ENCODE data around the gene KCNQ1.

KCNQ1 gene

DNA sequence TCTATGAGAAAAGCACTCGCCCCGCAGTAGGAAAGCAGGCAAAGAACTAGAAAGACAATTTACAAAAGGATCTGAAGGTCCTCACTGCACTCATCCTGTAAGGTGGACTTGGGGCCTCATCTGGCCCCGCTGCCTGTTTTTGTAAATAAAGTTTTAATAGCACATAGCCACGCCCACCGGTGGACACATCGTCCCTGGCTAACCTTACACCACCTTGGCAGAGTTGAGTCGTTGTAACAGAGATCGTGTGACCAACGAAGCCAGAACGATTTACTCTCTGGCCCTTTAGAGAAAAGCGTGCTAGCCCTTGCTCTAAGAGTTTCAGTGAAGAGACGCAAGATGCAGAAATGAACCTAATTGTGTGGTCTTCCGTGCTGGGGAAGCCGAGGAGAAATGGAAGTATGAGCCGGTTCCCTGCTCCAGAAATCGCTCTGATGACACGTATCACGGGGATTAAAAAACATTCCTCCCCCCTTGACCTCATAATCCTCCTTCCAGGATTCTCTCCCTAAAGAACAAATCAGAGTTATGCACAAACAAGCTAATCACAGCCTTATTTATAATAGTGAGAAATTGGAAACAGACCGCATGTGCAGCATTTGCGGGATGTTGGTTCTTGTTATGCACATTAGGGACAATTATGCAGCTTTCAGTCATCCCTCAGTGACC, 360.7 kb downstream of the KCNQ1 start:
- DNase-seq: no peak

DNA sequence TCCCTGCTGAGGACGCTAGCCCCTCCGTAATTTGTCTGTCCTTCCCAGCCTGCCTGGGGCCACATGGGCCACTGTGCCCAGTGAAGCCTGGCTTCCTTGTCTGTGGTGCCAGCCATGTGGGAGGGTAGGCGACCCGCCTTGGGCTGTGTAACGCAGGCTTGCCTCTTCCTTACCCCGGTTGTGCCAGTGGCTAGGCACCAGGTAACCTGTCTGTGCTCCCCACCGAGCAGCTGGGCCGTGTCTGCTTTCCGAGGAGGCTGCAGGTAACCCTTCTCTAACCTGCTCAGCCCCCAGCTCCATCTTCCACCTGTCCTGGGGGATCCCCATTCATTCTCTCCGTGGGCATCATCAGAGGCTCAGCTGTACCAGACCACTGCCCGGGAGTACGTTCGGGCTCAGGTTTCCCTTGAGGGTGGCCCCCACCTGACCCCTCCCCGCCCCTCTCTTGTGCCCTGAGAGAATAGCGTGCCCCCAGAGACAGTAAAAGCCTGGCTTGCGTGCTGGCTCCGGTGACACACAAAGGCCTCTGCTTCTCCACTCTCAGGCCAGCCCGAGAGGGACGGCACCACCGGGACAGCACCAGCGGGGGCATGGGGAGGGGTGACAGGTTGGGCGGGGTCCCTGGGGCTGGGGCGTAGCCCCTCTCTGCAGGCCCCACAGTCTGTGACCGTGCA, 361.7 kb downstream of the KCNQ1 start:
- DNase-seq: no peak

DNA sequence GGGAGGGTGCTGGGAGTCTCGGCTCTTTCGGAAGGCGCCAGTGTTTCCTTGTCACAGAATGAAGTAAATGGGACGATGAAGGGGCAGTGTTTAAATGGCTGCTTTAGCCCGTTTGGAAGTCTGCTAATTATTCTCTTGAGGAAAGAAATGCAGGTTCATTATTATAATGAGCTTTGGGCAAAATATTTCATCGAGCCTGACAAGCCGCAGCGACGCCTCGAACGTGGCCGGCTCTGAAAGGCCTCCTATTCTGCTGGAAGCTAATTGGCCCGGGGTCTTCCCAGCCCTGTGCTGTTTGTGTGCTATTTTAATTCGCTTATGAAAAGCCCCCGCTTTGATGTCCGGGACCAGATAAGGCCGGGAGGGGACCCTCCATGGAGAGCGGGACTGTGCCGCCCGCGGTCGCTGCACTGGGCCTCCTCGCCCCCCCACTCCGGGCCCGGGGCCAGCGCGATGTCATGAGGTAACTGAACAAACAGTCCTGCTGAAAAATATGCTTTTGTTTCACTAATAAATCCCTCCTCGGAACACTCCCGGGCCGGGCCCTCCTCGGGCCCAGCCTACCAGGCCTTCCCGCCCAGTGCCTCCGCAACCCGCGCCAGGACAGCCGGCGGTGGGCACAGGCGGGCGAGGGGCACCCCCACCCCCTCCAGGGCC, 362.3 kb downstream of the KCNQ1 start:
- DNase-seq: no peak

DNA sequence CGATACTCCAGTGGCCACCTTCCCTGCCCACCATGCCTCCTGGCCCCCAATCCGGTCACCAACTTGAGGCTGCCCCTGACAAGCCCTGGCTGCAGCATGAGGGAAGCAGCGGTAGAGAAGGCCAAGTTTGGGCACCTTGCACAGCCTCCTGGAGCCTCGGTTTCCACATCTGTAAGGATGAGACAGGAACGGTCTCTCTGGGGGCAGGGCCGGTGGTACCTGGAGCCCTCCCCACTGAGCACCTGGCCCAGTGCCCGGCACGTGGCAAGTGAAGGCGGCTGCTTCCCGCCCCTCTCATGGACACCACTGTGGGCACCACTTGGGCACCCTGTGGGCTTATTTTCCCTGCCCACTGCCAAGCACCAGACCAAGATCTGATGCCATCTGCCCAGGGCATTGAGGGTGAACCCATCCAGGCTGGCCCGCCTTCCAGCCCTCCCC, 363.0 kb downstream of the KCNQ1 start:
- no peak for DNase-seq

DNA sequence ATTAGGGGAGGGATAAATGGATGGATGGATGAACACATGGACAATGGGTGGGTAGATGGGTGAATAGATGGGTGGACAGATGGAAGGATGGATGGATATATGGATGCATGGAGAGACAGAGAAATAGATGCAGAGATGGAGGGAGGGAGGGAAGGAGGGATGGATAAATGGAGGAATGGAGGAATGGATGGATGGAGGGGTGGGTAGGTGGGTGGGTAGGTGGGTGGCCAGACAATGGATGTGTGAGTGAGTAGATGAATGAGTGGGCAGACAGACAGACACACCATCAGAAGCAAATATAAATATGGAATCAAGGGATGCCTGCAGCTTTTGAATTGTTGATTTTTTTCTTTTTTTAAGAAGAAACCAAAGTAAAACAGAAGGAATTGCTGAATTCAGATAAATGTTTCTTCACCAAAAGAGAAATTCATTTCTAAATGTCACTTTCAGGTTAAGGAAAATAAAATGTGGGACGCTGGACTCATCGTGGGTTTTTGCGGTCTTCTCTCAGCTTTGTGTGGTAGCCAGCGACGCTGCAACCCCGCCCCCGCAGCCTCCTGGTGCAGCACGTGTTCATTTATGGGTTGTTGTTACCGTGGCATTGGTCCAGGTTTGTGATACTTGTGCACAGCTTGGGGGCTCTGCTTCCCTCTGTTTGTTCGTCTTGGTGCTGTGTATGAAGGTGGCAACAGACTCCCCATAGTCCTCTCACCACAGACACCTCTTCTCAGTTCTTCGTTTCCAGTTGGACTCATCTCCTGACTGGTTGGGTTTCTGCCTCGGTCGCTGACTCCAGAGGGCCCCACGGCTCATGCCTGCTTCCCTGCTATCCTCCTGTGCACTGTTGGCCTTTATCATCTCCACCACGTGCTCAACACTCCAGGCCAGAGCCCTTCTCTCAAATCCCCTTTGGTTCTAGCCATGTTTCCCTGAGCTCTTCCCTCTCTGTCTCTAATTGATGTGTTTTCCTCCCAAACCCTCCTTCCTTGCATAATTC, 364.3 kb downstream of the KCNQ1 start:
- DNase-seq: no peak

DNA sequence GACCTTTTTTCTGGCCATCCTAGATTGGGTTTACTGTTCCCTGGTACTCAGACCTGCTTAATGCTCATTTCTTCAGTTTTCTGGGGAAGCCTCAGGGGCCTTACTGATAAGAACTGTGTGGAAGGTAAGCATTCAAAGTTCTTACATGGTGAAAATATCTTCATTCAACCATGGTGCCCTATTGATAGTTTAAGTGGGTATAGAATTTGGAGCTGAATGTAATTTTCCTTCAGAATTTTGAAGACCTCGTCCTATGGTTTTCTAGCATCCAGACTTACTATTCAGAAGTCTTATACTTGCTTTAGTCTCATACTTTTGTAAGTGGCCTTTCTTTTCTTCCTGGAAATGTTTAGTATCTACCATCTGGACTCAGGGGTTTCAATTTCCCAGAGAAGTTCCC, 365.0 kb downstream of the KCNQ1 start:
- DNase-seq: no peak

DNA sequence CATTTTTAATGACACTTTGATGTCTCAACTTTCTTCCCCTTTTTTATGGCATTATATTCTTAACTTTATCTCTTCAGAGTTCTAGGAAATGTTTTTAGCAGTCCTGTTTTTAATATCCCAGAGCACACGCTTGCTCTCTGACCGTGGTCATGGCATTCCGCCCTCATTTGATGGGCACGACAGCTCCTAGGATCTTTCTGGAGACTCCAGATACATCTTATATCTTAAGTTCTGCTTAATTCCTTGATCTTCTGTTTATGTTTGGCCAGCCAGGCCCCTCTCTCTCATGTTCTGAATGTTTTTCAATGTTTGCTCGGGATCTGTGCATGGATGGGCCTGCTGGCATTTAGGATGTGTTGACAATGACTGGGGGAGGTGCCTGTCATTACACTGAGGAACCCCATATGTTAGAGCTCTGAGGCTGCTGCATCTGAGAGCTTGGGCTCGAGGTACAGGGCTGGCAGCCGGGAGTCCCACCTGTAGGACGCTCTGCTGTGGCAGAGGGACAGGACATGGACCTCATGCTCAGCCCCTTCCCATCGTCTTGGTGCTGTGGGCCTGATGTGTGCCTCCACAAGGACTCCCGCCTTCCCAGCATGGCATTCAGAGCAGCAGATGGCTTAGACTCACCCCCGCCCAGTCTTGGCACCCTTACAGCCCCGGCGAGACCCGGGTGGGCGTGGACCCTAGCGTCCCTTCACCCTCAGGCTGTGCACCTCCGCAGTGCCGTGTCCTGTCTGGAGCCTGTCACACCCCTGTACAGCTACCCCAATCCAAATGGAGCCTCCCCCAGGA, 365.8 kb downstream of the KCNQ1 start:
- DNase-seq: no peak

DNA sequence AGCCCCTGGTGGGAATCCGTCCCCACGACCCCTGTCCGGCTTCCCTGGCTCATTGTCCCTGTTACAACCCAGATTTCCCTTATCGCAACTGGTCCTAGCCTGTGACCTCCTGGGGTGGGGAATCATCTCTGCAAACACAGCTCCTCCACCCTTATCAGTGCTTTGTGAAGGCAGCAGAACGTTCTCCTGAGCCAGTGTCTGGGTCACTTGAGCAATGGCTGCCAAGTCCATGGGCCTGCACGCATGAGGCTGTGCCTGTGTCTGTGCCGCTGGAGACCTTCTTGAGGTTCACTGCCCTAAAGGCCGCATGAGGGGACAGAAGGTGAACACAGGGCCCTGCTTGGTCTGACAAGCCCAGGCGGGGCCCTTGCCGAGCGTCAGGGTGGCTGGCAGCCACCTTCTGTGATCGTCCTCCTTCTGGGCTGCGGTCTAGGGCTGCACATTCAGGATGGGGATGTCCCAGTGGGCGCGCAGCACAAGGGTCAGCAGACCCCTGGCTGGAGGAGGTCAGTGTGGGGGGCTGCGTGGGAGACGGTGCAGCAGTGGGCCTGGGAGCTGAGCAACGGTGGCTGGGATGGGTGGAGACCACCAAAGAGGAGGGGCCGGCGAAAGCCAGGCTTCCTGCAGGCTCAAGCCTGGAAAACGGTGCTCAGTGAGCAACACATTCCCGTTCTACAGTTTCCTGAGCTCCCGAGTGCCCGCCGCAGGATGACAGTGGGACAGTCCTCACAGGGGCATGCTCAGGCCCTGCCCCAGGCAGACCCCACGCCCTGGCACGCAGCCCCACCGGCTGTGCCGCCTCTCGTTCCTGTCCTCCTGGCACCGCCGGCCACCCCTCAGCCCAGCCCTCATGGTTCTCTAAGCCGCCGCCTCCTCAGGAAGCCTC, 366.6 kb downstream of the KCNQ1 start:
- no peak for DNase-seq

DNA sequence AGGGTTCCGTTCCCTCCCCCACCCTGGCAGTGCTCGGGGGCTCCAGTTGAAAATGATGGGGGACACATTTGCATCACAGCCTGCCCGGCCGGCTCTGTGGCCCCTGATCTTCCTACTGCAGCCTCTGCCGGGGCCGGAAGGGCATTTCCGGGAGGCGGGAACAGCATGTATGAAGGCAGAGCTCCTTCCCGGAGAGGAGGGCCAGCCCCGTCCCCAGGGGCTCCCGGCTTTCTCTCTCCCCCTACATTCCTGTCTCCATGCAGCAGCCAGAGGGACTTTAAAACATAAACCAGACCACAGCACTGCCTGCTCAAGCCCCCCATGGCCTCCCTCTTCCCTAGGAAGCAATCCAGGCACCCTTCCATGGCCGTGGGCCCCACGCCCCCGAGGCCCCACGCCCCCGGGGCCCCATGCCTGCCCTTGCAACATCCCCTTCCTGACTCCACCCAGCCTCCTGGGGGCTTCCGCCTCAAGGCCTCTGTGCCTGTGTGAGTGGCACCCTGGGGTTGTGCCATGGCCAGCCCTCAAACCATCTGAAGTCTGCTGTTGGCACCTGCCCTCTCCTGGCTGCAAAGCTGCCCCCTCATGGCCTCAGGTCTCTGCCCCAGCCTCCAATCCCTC, 367.7 kb downstream of the KCNQ1 start:
- DNase-seq: no peak

DNA sequence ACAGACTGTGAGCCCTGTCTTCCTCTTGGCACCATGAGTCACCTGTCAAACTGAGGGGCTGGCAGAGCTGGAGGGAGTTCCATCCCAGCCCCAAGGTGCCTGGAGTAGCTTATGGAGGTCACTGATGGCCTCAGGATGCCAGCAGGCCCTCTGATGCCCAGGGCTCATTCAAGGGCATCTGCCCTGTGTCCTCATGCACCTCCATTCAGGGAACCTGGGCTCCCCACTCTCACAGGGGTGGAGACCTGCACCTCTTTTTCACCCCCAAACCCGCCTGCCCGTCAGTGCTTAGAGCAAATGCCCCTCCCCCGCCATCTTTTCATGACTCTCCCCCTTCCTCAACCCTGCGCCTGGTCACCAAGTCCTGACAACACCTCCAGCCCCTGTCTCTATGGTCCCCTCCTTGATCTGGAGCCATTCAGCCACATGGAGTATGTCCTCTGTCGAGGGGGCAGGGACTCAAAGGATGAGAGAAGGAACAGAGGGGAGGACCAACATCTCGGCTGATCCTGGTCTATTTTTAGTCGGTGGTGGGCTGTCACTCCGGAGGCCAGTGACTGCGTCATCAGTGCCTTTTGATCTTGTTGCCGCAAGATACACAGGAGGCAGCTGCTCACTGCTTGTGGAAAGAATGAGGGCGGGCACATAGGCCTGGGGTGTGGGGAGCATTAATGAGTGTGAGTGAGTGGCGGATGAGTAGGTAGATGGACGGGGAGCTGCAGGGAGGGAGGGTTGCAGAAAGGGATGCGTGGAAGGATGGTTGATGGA, 368.5 kb downstream of the KCNQ1 start:
- DNase-seq: no peak

DNA sequence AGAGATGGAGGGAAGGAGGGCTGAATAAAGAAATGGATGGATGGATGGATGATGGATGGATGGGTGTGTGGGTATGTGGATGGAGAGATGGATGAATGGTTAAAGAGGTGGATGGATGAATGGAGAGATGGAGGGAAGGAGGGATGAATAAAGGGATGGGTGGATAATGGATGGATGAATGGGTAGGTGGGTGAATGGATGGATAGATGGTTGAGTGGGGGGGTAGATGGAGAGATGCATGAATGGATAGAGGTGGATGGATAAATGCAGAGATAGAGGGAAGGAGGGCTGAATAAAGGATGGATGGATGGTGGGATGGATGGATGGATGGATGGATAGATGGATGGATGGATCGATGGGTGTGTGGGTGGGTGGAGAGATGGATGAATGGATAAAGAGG, 369.2 kb downstream of the KCNQ1 start:
- DNase-seq: no peak

DNA sequence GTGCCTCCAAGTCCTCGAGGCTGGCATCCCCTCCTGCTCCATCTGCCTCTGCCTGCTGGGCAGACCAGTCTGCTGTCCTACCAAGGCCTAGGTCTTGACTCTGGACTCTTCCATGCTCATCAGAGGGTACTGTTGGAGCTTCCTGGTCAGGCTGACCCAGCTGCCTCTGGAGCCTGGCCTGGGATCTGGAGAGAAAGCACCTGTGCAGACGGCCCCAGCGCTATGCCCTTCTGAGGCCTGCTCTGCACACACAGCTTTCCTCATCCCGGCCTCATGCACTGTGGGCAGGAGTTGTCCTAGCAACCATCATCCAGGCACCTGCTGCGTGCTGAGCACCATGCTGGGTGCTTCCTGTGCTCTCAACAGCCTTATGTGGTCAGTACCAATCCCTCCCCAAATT, 369.9 kb downstream of the KCNQ1 start:
- no peak for DNase-seq

DNA sequence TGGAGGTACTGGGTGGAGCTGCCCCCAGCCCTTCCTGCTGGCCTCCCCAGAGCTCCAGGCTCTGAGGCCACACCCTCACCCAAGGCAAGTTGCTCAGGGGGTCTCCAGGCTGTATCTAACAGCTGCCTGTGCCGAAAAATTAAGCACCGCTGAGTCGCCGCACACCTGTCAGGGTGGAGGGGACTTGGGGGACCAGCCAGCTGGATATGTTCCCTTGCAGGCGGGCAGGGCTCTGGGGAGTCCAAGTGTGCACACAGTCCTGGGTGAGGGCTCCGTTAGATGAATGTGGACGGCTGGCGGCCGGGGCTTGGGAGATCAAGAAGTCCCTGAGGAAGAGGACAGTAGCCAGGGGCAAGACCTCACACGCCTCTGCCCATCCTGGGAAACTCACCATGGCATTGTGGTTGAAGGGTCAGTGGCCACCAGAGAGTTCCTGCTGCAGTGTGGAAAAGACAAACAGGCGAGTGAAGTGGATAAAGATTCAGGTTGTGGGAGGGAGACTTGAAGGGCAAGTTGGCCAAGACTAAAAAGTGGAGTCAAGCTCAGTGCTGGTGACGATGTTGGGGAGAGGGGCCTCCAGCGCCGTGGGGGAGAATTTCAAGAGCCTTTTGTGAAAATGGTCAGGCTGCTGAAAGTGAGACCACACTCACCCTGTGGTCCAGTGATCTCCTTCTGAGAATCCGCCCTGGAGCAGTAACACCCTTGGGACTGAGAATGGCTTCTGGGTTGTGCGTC, 371.1 kb downstream of the KCNQ1 start:
- no peak for DNase-seq

DNA sequence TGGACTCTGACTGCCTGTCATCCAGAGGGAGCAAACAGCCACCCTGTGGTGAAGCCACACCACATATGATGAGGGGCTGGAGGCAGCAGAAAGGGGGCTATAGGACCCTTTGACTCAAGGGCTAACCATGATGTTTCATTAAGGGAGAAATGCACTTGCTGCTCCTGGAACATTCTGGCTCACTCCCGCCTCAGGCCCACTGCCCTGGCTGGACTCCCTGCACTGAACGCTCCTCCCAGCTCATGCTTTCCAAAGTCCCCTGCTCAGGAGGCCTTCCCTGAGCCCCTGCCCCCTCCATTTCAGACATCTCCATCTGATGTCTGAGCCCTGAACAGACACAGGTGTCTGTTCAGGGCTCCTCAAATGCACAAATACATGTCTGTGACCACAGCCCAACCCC, 371.7 kb downstream of the KCNQ1 start:
- DNase-seq: no peak

DNA sequence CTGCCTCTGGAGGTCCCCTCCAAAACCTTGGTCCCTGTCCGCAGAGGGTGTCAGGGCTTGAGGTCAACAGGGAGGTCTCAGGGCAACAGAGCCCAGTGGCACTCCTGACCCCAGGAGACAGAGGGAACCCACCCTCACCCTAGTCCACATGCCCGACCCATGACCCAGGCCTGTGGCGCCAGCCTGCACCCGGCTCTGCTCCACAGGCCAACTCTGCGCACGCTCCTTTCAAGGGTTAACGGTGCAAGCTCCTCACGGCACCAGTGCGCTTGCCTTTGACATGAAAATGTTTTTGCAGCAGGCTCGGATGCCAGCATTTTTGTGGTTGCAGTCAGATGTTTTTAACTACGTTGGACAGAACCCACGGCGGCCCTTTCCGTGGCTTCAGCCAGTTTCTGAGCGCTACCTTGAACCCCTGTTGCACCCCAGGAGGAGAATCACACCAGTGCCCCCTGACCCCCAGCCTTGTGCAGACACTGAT, 372.2 kb downstream of the KCNQ1 start:
- no peak for DNase-seq

DNA sequence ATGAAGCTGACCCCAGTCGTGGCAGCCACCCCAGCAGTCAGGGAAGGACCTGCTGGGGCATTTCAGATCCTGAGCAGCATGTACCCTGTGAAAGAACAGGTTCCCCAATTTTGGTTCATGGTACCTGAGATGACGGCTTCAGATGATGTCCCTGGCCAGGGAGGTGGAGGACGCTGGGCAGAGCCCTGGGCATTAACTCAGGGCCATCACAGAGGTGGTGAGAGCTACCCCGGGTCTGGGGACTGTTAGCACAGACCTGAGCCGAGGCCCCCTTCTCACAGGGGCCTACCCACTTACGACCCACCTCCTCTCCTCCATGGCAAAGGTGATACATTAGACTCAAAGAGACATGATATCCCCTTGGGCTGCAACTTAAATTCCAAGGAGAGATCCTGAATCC, 372.6 kb downstream of the KCNQ1 start:
- DNase-seq: no peak

DNA sequence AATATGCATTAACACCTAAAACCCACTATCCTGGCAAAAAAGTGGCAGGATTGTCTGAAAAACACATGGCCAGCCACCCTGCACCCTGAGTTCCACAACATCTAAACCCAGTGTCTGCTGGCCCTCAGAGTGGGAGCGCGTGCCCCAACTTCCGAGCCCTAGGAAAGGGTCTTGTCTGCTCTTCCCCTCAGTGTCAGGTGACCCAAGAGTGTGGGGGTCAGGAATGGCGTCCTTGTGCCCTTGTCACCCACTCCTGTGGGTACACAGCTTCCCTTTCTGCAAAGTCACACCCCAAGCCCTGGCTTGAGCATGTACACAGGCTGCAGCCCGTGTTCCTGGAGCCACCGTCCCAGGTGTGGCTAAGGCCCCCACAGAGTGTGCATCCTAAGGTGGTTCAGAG, 373.2 kb downstream of the KCNQ1 start:
- no peak for DNase-seq

DNA sequence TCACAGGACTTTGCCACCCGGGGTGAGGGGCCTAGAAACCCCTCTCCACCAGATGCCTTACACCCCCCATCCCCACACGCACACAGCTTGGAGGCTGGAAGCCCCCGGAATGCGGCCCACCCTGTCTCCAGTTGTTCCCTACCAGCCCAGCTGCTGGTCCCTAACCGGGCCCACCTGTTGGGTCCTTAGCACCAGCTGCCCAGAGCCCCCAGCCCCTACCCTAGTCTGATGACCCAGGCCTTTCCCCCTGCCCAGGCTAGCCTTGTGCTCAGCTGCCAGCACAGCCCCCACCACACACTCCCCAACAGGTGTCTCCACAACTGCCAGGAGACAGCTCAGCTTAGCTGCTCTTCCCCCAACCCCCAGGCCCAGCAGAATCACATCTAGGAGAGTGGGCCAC, 373.7 kb downstream of the KCNQ1 start:
- no peak for DNase-seq

DNA sequence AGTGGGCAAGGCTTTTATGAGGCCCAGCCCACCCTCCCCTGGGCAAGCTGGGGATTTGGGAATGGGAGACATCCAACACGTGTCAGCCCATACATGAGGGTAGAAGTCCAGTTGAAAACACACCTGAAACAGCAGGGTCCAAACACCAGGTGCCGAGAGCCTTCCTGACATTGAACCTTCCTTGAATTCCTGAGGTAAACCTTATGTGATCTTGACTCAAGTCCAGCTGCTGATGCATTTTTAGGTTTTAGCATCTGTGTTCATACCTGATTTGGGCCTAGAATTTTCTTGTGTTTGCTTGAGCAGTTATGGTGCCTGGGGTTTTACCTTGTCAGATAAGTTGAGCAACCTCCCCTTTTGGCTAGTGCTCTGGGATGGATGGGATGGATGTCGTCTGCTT, 374.5 kb downstream of the KCNQ1 start:
- DNase-seq: no peak

Measured in effector CD8-positive, alpha-beta T cell (primary cell).